ENCODE results near the gene LAMA2. TPM values are rescaled to one million over a fixed set of nuclear protein-coding genes. Genes with fewer than 3 reads are reported as not detected.

The LAMA2 gene
- total and polyA plus RNA-seq, 4 experiments from 2014 or later: 0.20 to 0.87 (median 0.43) TPM

DNA sequence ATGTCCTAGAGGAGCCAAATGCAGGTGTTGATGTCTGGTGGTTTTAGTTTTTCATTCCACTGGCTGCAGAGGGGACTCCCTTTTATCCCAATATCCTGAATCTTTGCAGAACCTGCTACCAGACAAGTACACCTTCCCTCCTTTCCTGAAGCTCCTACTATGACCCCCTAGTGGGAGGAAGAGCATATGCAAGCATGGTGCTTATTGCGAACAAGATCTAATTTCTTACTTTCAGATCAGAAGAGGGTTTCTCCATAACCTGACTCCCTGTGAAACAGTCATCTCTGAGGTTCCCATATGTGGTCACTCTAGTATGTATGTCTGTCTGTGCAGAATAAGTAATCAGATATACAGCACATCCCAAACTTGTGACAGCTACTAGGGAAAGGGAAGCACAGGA, 549.8 kb downstream of the LAMA2 start:
- Histone ChIP-seq H3K9me3 (ENCODE audit: control insufficient read depth in 1 of 2, low read length in 2 of 2) (no peaks in the 10 kb centered on the region), H3K36me3 (ENCODE audit: insufficient read depth, low read length) (no peaks in the 10 kb centered on the region), H3K4me3 (ENCODE audit: low read length in 2 of 2) (no peak overlapping the region), H3K27me3 (ENCODE audit: insufficient read depth, low read length) (no peaks in the 10 kb centered on the region), H3K4me1 (ENCODE audit: insufficient read depth, low read length) (no peaks in the 10 kb centered on the region), H3K27ac (ENCODE audit: low read depth, low read length) (no peak overlapping the region)
- no peaks in the 10 kb centered on the region for H3K4me1 Mint-ChIP-seq
- peaks cover 0 to 3% of the 10 kb centered on the region in 2 donors for H3K36me3 Mint-ChIP-seq
- DNase-seq: no peak
- ChIA-PET POLR2A (ENCODE audit: partially characterized antibody) (no interaction called here), CTCF (ENCODE audit: partially characterized antibody) (no interaction called here)
- intact Hi-C loops (cut with micrococcal nuclease): no loop called here
- peaks cover 0 to 1% (median 0%) of the 10 kb centered on the region in 8 donors for H3K9me3 Mint-ChIP-seq
- H3K27me3 Mint-ChIP-seq: peaks cover 0 to 1% of the 10 kb centered on the region in 2 donors
- no peak overlapping the region for H3K27ac Mint-ChIP-seq
- no peak overlapping the region for H3K4me3 Mint-ChIP-seq

GRCh38 chr6:129434091-129434490, 551.2 kb downstream of the LAMA2 start:
- intact Hi-C loops (cut with micrococcal nuclease): no loop called here
- Histone ChIP-seq H3K27me3 (ENCODE audit: insufficient read depth, low read length) (no peaks in the 10 kb centered on the region), H3K4me1 (ENCODE audit: insufficient read depth, low read length) (no peaks in the 10 kb centered on the region), H3K4me3 (ENCODE audit: low read length in 2 of 2) (no peak overlapping the region), H3K9me3 (ENCODE audit: control insufficient read depth in 1 of 2, low read length in 2 of 2) (no peaks in the 10 kb centered on the region), H3K36me3 (ENCODE audit: insufficient read depth, low read length) (no peaks in the 10 kb centered on the region), H3K27ac (ENCODE audit: low read depth, low read length) (no peak overlapping the region)
- Mint-ChIP-seq H3K36me3 (no peaks in the 10 kb centered on the region), H3K27ac (no peak overlapping the region), H3K4me1 (no peaks in the 10 kb centered on the region), H3K27me3 (no peaks in the 10 kb centered on the region), H3K4me3 (no peak overlapping the region), H3K9me3 (no peaks in the 10 kb centered on the region)
- CTCF ChIA-PET (ENCODE audit: partially characterized antibody): no interaction called here
- no peak for DNase-seq
- POLR2A ChIA-PET (ENCODE audit: partially characterized antibody): no interaction called here

- Histone ChIP-seq H3K27me3 (ENCODE audit: insufficient read depth, low read length) (no peaks in the 10 kb centered on the region), H3K4me3 (ENCODE audit: low read length in 2 of 2) (no peak overlapping the region), H3K27ac (ENCODE audit: low read depth, low read length) (no peak overlapping the region), H3K4me1 (ENCODE audit: insufficient read depth, low read length) (no peaks in the 10 kb centered on the region), H3K36me3 (ENCODE audit: insufficient read depth, low read length) (no peaks in the 10 kb centered on the region), H3K9me3 (ENCODE audit: control insufficient read depth in 1 of 2, low read length in 2 of 2) (no peaks in the 10 kb centered on the region)
- CTCF ChIA-PET (ENCODE audit: partially characterized antibody): no interaction called here
- H3K4me1 Mint-ChIP-seq: peaks cover 3 to 9% (median 5%) of the 10 kb centered on the region in 4 donors
- H3K9me3 Mint-ChIP-seq: no peaks in the 10 kb centered on the region
- intact Hi-C loops (cut with micrococcal nuclease): no loop called here
- POLR2A ChIA-PET (ENCODE audit: partially characterized antibody): no interaction called here
- no peak overlapping the region for H3K4me3 Mint-ChIP-seq
- DNase-seq: no peak
- peaks cover 0 to 7% of the 10 kb centered on the region in 2 donors for H3K36me3 Mint-ChIP-seq
- no peak overlapping the region for H3K27ac Mint-ChIP-seq
- H3K27me3 Mint-ChIP-seq: no peaks in the 10 kb centered on the region
Observed at GRCh38 chr6:129440691-129441090, 557.8 kb downstream of the LAMA2 start.

DNA sequence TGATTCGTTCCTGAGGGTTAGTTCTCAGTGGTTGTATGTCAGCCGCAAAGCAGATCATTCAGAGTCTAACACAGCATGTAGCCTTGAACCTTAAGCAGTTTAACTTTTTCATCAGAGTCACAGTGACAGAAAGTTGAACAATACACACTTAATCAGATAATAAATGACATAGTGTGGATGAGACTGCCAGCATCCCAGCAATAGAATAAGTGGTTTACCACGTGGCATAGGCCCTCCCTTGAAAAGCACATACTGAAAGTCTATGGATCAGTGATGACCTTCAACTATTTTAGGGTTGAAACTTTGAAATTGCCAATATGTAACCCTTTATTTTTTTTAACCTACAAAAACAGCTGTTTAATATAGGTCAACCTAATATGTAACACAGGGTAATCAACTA, 561.7 kb downstream of the LAMA2 start:
- Mint-ChIP-seq H3K4me3 (no peak overlapping the region), H3K9me3 (no peaks in the 10 kb centered on the region), H3K36me3 (peaks cover 0 to 7% of the 10 kb centered on the region in 2 donors), H3K27me3 (no peaks in the 10 kb centered on the region), H3K4me1 (peaks cover 12 to 38% (median 14%) of the 10 kb centered on the region in 4 donors), H3K27ac (no peak overlapping the region)
- H3K9me3 ChIP-seq (ENCODE audit: control insufficient read depth in 1 of 2, low read length in 2 of 2): no peaks in the 10 kb centered on the region
- H3K27ac ChIP-seq (ENCODE audit: low read depth, low read length): no peak overlapping the region
- no peaks in the 10 kb centered on the region for H3K36me3 ChIP-seq (ENCODE audit: insufficient read depth, low read length)
- no peak overlapping the region for H3K4me3 ChIP-seq (ENCODE audit: low read length in 2 of 2)
- H3K27me3 ChIP-seq (ENCODE audit: insufficient read depth, low read length): no peaks in the 10 kb centered on the region
- DNase-seq: no peak
- peaks cover 6% of the 10 kb centered on the region for H3K4me1 ChIP-seq (ENCODE audit: insufficient read depth, low read length)
- intact Hi-C loops (cut with micrococcal nuclease): no loop called here
- CTCF ChIA-PET (ENCODE audit: partially characterized antibody): no interaction called here
- POLR2A ChIA-PET (ENCODE audit: partially characterized antibody): no interaction called here

DNA sequence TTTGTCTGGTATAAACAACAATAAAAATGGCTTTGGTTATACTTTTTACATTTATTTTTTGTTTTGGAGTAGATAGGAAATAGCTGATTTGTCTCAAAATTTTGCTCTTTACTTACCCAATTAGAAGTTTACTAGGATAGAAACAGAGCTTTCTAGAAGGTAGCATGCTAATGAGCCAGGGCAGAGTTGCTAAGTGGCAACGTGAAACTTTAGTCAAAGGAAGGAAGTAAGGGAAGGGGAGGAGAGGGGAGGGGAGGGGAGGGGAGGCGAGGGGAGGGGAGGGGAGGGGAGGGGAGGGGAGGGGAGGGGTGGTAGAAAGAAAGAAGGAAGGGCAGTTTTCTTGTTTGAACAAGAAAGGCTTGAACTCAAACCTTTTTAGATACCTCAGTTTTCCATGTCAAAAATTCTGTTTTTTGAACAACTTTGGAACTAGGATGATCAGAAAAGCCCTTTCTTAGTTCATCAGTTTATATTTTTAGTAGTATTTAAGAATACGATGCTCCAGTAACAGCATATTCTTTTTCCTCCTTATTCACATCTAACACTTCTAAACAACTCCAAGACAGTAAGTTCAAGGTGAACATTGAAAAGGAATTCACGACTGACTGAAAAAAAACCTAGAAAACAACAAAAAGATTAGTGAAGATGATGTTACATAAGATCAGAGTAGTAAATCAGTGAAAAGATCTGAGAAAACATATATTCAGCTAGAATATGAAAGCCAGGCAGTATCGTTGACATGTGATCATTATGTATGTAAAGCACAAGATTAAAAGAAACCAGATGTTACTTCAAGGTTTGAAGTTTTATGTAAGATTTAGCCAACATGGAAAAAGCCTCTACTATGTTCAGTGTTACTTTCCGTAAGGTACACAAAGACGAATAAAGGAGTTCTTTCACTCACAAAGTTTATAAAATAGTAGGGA, 563.6 kb downstream of the LAMA2 start:
- no peaks in the 10 kb centered on the region for H3K36me3 ChIP-seq (ENCODE audit: insufficient read depth, low read length)
- peak in 1 of 5 donors; percentile 1 for DNase-seq
- no peaks in the 10 kb centered on the region for H3K9me3 Mint-ChIP-seq
- no peaks in the 10 kb centered on the region for H3K9me3 ChIP-seq (ENCODE audit: control insufficient read depth in 1 of 2, low read length in 2 of 2)
- H3K27ac ChIP-seq (ENCODE audit: low read depth, low read length): no peak overlapping the region
- ChIA-PET CTCF (ENCODE audit: partially characterized antibody) (no interaction called here), POLR2A (ENCODE audit: partially characterized antibody) (no interaction called here)
- H3K27ac Mint-ChIP-seq: peak overlapping the region in 2 of 7 donors; percentile 23 to 59
- peaks cover 6% of the 10 kb centered on the region for H3K4me1 ChIP-seq (ENCODE audit: insufficient read depth, low read length)
- intact Hi-C loops (cut with micrococcal nuclease): no loop called here
- H3K27me3 Mint-ChIP-seq: no peaks in the 10 kb centered on the region
- H3K27me3 ChIP-seq (ENCODE audit: insufficient read depth, low read length): no peaks in the 10 kb centered on the region
- H3K4me1 Mint-ChIP-seq: peaks cover 12 to 38% (median 16%) of the 10 kb centered on the region in 4 donors
- no peak overlapping the region for H3K4me3 ChIP-seq (ENCODE audit: low read length in 2 of 2)
- H3K4me3 Mint-ChIP-seq: peak overlapping the region in 3 of 8 donors; percentile 2 to 16 (median 3)
- peaks cover 0 to 5% of the 10 kb centered on the region in 2 donors for H3K36me3 Mint-ChIP-seq

DNA sequence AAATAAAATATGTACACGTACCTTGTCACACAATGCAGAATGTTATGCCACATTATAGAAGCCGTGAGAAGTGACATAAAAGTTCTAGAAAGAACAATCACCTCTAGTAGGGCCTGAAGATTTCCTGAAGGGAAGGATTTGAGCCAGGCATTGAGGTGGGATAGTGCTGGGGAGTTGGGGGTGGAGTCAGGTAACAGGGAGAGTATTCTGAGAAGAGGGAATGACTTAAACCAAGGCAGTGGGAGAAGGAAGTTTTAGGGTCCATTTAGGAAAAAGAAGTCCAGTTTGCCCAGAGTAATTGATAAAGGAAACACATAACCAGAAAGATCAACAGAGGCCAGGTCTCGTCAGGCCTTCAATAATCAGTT, 564.2 kb downstream of the LAMA2 start:
- POLR2A ChIA-PET (ENCODE audit: partially characterized antibody): no interaction called here
- Mint-ChIP-seq H3K4me3 (no peak overlapping the region), H3K9me3 (no peaks in the 10 kb centered on the region), H3K4me1 (peaks cover 12 to 38% (median 16%) of the 10 kb centered on the region in 4 donors), H3K36me3 (peaks cover 0 to 5% of the 10 kb centered on the region in 2 donors), H3K27ac (peak overlapping the region in 1 of 7 donors; percentile 18), H3K27me3 (no peaks in the 10 kb centered on the region)
- no peak for DNase-seq
- H3K27ac ChIP-seq (ENCODE audit: low read depth, low read length): no peak overlapping the region
- intact Hi-C loops (cut with micrococcal nuclease): no loop called here
- no peaks in the 10 kb centered on the region for H3K27me3 ChIP-seq (ENCODE audit: insufficient read depth, low read length)
- no peak overlapping the region for H3K4me3 ChIP-seq (ENCODE audit: low read length in 2 of 2)
- CTCF ChIA-PET (ENCODE audit: partially characterized antibody): no interaction called here
- peaks cover 6% of the 10 kb centered on the region for H3K4me1 ChIP-seq (ENCODE audit: insufficient read depth, low read length)
- no peaks in the 10 kb centered on the region for H3K9me3 ChIP-seq (ENCODE audit: control insufficient read depth in 1 of 2, low read length in 2 of 2)
- no peaks in the 10 kb centered on the region for H3K36me3 ChIP-seq (ENCODE audit: insufficient read depth, low read length)

DNA sequence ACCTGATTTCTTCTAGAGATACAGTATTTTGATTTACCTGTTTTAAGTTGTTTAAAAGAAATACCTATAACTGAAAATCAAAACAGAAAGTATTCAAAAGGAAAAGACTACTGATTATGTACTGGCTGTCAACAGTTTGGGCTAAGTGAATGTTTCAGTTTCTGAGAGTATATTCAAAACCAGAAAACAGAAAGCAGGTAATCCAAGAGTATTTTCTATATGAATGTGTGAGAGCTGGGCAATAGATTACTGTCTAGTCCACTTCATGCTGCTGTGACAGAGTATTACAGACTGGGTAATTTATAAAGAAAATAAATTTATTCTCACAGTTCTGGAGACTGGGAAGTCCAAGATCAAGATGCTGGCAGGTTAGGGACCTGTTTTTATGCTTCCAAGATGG, 566.0 kb downstream of the LAMA2 start:
- H3K4me1 Mint-ChIP-seq: peaks cover 17 to 48% (median 22%) of the 10 kb centered on the region in 4 donors
- no peaks in the 10 kb centered on the region for H3K9me3 Mint-ChIP-seq
- intact Hi-C loops (cut with micrococcal nuclease): no loop called here
- Histone ChIP-seq H3K36me3 (ENCODE audit: insufficient read depth, low read length) (no peaks in the 10 kb centered on the region), H3K4me1 (ENCODE audit: insufficient read depth, low read length) (peaks cover 13% of the 10 kb centered on the region), H3K4me3 (ENCODE audit: low read length in 2 of 2) (no peak overlapping the region), H3K27me3 (ENCODE audit: insufficient read depth, low read length) (no peaks in the 10 kb centered on the region), H3K27ac (ENCODE audit: low read depth, low read length) (no peak overlapping the region), H3K9me3 (ENCODE audit: control insufficient read depth in 1 of 2, low read length in 2 of 2) (no peaks in the 10 kb centered on the region)
- no peak for DNase-seq
- H3K4me3 Mint-ChIP-seq: no peak overlapping the region
- no peaks in the 10 kb centered on the region for H3K27me3 Mint-ChIP-seq
- peak overlapping the region in 4 of 7 donors; percentile 8 to 60 (median 24) for H3K27ac Mint-ChIP-seq
- ChIA-PET POLR2A (ENCODE audit: partially characterized antibody) (no interaction called here), CTCF (ENCODE audit: partially characterized antibody) (no interaction called here)
- peaks cover 0 to 5% of the 10 kb centered on the region in 2 donors for H3K36me3 Mint-ChIP-seq

Measured in CD4-positive, alpha-beta memory T cell (primary cell).